Body of pancreas (tissue), 4 donors: ENCODE data around the gene USP15. TPM values are rescaled to one million over a fixed set of nuclear protein-coding genes. Genes with fewer than 3 reads are reported as not detected.

Source experiments
- ATAC-seq: fragments of 150-250 bp; one replicate; pipeline ENCODE4 v1.9.1; 2016
- DNase-seq, 4 donors: peaks; one replicate each; pipeline ENCODE4 v3.0.0-alpha.2; 2019
- H3K27ac ChIP-seq, 4 donors: fragments of 200-600 bp; sonication (generic); 1 replicate in 3 of 4; 2 replicates in 1 of 4; pipeline versions ENCODE4 v1.5.1 to v1.6.1; 2016 to 2019; ENCODE audit warnings: mild to moderate bottlenecking in 1 of 4, mixed read lengths in 1 of 4, moderate library complexity in 1 of 4
- H3K27me3 ChIP-seq, 2 donors: fragments of 200-600 bp; sonication (generic); one replicate each; pipeline ENCODE4 v1.6.0; 2016; ENCODE audit warnings: mild to moderate bottlenecking in 1 of 2
- H3K36me3 ChIP-seq, 2 donors: fragments of 200-600 bp; sonication (generic); replicated peaks in 1 of 2; 2 replicates each; pipeline ENCODE4 v1.5.1; 2016; ENCODE audit warnings: low read depth in 2 of 2; ENCODE audit not compliant: insufficient read depth in 1 of 2
- H3K4me1 ChIP-seq: fragments of 200-600 bp; sonication (generic); one replicate; pipeline ENCODE4 v1.6.0; 2016
- H3K4me3 ChIP-seq, 2 donors: fragments of 200-600 bp; sonication (generic); 1 replicate in 1 of 2; 2 replicates in 1 of 2; pipeline ENCODE4 v1.5.1; 2016 to 2019
- H3K9me3 ChIP-seq, 3 donors: fragments of 200-600 bp; sonication (generic); 1 replicate in 2 of 3; 2 replicates in 1 of 3; pipeline ENCODE4 v1.5.1; 2016
- POLR2A ChIP-seq, 3 donors: fragments of 450-650 bp; IDR thresholded peaks; one replicate each; pipeline ENCODE4 v1.6.1; 2016; ENCODE audit warnings: antibody characterized with exemption in 3 of 3, mild to moderate bottlenecking in 2 of 3
- WGBS, 2 donors: methylation state at CpG; one replicate each; pipeline ENCODE4 v1.1.5; 2017; 5-methylcytosine and 5-hydroxymethylcytosine counted together
- intact Hi-C: fragments of 100-400 bp; cut with DNase I; formaldehyde crosslinking; loops from one replicate; pipeline ENCODE4 v1.15.1; 2023
- total RNA-seq, 2 donors: library from RNA; depleted of rRNA; stranded (reverse); fragments of >200 nt; gene quantifications; one replicate each; pipeline ENCODE4 v1.1.0, GENCODE V29; 2016
- TF ChIP-seq, protein P1 (sequence below), 7 experiments: fragments of 450-650 bp in 4 of 7; fragments of 200-600 bp in 3 of 7; sonication (generic) in 3 of 7; IDR thresholded peaks; one replicate each; pipeline ENCODE4 v1.5.1; 2016 to 2019; ENCODE audit warnings: antibody characterized with exemption in 7 of 7

Gene USP15
- total RNA-seq, 2 donors from 2014 or later = 47.5 to 57.4 TPM

DNA sequence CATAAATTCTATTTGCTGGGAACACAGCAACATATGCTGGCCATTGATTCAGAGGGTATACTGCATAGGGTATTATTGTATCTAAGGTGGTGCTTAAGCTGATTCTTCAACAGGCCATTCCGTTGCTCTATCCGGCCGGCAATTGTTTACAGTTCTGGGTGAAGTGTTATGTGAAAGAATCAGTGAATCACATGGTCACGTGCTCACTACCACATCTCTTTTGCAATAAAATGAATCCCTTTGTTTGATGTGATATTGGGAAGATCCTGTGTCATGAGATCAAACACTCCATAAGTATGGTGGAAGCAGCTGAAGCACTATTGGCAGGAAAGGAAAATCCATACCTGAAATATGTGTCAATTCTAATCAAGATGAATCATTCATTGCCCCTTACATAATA lies 7.6 kb upstream of the USP15 start:
- no peaks in the 10 kb centered on the region for H3K9me3 ChIP-seq
- H3K4me3 ChIP-seq = no peak overlapping the region
- intact Hi-C loops = no loop called here
- no peak overlapping the region for H3K27ac ChIP-seq
- H3K27me3 ChIP-seq = no peaks in the 10 kb centered on the region
- H3K4me1 ChIP-seq = peaks cover 20% of the 10 kb centered on the region
- no peaks in the 10 kb centered on the region for H3K36me3 ChIP-seq
- no peak for DNase-seq
- no peak for ATAC-seq
- TF ChIP-seq POLR2A (IDR thresholded peaks at IDR 0.05) = no peak
- TF ChIP-seq, protein P1, sequence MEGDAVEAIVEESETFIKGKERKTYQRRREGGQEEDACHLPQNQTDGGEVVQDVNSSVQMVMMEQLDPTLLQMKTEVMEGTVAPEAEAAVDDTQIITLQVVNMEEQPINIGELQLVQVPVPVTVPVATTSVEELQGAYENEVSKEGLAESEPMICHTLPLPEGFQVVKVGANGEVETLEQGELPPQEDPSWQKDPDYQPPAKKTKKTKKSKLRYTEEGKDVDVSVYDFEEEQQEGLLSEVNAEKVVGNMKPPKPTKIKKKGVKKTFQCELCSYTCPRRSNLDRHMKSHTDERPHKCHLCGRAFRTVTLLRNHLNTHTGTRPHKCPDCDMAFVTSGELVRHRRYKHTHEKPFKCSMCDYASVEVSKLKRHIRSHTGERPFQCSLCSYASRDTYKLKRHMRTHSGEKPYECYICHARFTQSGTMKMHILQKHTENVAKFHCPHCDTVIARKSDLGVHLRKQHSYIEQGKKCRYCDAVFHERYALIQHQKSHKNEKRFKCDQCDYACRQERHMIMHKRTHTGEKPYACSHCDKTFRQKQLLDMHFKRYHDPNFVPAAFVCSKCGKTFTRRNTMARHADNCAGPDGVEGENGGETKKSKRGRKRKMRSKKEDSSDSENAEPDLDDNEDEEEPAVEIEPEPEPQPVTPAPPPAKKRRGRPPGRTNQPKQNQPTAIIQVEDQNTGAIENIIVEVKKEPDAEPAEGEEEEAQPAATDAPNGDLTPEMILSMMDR (IDR thresholded peaks at IDR 0.05) = no peak
- 67 to 95% methylated on average over 4 of the region's 4 CpGs for WGBS, 2 donors

DNA sequence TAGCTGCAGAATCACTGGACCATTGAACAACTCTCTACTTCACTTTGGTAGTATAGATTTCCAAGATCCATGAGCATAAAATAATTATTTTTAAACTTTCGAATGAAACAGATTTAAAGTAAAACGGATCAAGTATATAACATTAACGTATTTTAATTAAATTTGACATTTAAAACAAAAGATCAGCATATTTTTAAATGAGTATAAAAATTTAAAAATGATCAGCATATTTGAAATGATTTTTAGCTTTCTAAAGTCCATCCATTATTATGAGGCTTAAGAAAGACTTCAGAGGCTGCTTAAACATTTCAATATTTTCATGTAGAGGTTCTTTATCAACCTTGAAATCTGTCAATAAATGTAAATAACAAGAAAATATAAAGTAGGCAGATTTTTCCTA lies 5.2 kb upstream of the USP15 start:
- ATAC-seq = no peak
- Histone ChIP-seq H3K27me3 (no peaks in the 10 kb centered on the region), H3K4me1 (peaks cover 30% of the 10 kb centered on the region), H3K27ac (no peak overlapping the region), H3K4me3 (no peak overlapping the region), H3K9me3 (no peaks in the 10 kb centered on the region), H3K36me3 (no peaks in the 10 kb centered on the region)
- 92% methylated on average over 3 of the region's 3 CpGs for WGBS, 2 donors
- intact Hi-C loops = no loop called here
- DNase-seq = no peak
- TF ChIP-seq, protein P1 (IDR thresholded peaks at IDR 0.05) = no peak
- no peak for TF ChIP-seq POLR2A (IDR thresholded peaks at IDR 0.05)

DNA sequence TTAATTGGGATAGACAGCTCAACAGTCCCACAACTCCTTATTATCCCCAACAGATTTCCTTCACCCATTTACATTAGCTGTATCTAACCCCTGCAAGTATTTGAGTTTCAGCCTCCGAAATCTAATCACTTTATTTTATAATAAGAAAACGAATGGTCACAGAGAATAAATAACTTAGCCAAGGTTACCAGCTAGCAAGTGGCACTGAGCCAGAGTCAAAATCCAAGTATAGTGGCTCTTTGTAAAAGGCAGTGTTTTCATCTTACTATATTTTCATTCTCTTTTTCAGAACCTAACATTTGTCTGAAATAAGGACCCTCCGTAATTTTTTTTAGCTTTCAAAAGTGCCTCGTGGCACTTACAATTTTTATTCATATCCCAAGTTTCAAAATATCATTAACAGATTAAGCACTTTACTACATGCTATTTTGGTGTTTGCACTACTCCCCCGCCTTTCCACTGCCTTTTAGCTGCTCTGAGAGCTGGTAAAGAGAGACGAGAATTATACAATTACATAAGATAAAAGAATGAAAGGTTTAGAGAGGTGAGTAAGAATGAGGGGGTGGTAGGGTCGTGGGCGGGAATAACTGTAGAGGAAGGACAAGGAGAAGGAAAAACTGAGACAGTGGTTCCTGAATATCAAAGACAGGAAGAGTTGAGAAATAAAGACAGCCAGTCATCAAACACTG lies 3.7 kb upstream of the USP15 start:
- intact Hi-C loops = no loop called here
- no peaks in the 10 kb centered on the region for H3K36me3 ChIP-seq
- TF ChIP-seq, protein P1 (IDR thresholded peaks at IDR 0.05) = no peak
- no peak for TF ChIP-seq POLR2A (IDR thresholded peaks at IDR 0.05)
- DNase-seq (peak; percentile 42 to 57 (median 46)), ATAC-seq (no peak)
- H3K27ac ChIP-seq = peak overlapping the region in 3 of 4 donors; percentile 46 to 95 (median 58)
- WGBS, 2 donors = 10 to 16% methylated on average over 8 of the region's 8 CpGs
- no peaks in the 10 kb centered on the region for H3K27me3 ChIP-seq
- no peak overlapping the region for H3K4me3 ChIP-seq
- peaks cover 35% of the 10 kb centered on the region for H3K4me1 ChIP-seq
- H3K9me3 ChIP-seq = no peaks in the 10 kb centered on the region

DNA sequence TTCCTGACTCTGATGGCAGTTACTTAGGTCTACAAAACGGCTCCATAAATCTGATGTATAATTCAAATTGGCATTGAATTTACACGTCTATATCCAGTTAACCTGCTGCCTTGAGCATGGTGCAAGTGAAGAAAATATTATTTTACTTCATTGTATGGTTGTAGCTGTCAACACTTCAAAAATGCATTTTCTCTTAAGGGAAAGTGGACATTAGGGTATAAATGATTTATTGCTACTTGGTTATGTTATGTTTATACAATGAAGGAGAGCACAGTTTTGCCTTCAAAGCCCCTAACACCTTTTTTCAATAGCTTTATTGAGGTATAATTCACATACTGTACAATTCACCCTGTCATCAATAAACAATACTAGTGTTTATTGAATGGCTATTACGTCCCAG lies 2.0 kb upstream of the USP15 start:
- Histone ChIP-seq H3K4me1 (peaks cover 49% of the 10 kb centered on the region), H3K9me3 (no peaks in the 10 kb centered on the region), H3K27me3 (no peaks in the 10 kb centered on the region), H3K4me3 (no peak overlapping the region), H3K27ac (peak overlapping the region in 3 of 4 donors; percentile 90 to 95 (median 91)), H3K36me3 (no peaks in the 10 kb centered on the region)
- no peak for DNase-seq
- intact Hi-C loops = no loop called here
- no peak for ATAC-seq
- 69 to 75% methylated on average over 3 of the region's 3 CpGs for WGBS, 2 donors
- TF ChIP-seq, protein P1 (IDR thresholded peaks at IDR 0.05) = no peak
- TF ChIP-seq POLR2A (IDR thresholded peaks at IDR 0.05) = no peak
